NCI-H2196 treated with DMSO at 0.1 percent for 48 hours (cell line): ENCODE data around the gene SNED1.

Source experiments
- DNase-seq: peaks from one replicate; lab custom pipeline; 2025; ENCODE audit not compliant: unreplicated experiment; lab: John Stamatoyannopoulos, UW

The SNED1 gene

DNA sequence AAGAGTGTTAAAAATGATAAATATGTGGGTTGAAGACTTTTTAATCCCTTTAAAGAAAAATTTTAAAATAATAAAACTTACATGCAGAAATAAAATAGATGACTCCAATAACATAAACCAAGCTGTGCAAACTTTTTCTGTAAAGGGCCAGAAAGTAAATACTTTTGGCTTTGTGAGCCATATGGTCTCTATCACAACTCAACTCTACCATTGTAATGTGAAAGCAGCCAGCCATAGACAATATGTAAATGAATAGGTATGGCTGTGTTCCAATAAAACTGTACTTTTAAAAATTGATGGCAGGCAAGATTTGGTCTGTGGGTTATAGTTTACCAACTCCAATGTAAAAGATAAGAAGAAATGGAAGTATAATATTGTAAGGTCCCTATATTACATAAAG lies 45.2 kb downstream of the SNED1 start:
- no peak for DNase-seq

DNA sequence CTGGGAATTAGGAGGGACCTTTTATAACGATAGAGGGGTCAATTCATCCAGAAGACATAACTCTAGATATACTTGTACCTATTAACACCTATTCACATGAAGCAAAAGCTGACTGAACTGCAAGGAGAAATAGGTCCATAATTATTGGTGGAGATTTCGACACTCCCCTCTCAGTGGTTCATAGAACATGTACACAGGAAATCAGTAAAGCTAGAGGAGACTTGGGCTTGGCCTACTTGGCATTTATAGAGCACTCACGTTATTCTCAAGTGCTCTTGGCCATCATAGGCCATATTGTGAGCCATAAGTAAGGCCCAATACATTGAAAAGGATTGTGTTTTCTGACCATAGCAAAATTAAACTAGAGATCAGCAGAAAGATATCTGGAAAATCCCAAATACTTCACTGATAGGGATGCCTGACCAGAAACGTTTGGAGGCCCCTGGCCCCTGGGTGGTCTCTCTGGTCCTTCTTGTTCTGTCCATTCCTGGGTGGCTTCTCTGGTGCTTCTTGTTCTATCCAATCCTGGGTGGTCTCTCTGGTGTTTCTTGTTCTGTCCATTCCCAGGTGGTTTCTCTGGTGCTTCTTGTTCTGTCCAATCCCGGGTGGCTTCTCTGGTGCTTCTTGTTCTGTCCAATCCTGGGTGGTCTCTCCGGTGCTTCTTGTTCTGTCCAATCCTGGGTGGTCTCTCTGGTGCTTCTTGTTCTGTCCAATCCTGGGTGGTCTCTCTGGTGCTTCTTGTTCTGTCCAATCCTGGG lies 49.0 kb downstream of the SNED1 start:
- DNase-seq: no peak

DNA sequence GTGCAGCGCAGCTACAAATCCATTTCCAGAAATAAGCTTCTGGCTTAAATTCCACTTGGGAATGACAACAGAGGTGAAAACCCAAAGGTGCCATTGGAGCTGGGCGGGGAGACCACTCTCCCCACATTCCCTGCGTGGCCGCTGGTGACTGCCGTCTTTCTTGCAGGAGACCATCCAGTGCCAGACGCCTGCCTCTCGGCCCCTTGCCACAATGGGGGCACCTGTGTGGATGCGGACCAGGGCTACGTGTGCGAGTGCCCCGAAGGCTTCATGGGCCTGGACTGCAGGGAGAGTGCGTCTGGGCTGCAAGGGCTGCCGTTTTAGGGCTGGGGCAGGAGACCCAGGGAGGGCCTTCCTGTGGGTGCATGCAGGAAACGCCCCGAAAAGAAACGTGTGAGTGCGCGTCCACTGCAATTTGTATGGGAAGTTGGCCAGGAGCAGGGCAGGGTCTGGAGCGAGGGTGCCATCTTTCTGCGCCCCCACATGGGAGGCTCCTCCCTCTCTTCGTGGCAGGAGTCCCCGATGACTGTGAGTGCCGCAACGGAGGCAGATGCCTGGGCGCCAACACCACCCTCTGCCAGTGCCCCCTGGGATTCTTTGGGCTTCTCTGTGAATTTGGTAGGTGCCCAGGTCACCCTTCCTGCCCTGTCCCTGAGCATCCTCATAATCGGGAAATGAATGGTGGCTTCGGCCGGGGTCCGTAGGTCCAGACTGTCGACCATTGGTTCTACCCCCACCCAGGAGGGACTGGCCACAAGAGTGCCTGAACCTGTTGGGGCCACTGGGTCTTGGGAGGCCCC lies 49.9 kb downstream of the SNED1 start:
- DNase-seq: no peak

DNA sequence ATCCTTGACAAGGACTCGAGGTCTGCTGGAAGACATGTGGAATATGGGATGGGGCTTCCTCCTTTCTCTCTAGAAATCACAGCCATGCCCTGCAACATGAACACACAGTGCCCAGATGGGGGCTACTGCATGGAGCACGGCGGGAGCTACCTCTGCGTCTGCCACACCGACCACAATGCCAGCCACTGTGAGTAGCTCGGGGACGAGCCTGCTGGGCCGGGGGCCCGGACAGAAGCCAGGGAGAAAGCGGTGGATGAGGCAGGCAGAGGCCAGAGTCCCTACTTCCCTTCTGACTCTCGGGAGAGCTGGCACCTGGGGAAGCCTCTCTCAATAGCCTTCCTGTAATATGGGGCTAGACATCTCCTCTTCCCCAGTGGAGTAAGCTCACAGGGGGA lies 50.5 kb downstream of the SNED1 start:
- DNase-seq: no peak

DNA sequence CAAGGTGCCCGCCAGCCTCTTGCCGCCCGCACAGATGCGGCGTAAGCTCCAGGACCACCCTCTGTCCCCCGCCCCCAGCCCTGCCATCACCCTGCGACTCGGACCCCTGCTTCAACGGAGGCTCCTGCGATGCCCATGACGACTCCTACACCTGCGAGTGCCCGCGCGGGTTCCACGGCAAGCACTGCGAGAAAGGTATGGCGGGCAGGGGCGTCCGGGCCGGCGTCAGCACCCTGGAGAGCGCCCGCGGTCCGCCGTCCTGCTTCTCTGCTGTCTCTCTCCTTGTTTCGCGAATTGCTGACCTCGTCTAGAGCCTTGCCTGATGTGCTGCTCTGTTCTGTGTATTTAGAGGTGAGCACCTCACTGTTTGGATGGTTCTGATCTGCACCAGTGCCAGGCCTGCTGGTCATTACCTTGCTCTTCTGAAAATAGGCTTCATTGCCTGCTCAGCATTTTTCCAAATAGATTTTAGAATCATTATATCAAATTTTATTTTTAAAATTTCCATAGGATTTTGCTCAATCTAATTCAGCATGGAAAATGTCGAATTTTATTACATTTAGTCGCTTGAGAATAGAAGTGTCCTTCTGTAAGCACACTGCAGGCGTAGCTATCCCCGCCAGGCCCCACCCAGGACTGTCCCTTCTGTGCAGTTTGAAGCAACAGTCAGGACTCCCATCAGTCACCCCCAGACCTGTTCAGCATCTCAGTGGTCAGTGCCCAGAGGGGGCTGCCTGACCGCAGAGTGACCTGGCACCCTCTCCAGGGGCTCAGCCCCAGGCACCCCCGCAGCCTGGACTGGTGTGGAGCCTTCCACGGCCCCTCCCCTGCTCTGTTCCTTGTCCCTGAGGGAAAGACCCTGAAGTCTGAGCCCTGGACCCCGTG lies 51.6 kb downstream of the SNED1 start:
- DNase-seq: no peak

DNA sequence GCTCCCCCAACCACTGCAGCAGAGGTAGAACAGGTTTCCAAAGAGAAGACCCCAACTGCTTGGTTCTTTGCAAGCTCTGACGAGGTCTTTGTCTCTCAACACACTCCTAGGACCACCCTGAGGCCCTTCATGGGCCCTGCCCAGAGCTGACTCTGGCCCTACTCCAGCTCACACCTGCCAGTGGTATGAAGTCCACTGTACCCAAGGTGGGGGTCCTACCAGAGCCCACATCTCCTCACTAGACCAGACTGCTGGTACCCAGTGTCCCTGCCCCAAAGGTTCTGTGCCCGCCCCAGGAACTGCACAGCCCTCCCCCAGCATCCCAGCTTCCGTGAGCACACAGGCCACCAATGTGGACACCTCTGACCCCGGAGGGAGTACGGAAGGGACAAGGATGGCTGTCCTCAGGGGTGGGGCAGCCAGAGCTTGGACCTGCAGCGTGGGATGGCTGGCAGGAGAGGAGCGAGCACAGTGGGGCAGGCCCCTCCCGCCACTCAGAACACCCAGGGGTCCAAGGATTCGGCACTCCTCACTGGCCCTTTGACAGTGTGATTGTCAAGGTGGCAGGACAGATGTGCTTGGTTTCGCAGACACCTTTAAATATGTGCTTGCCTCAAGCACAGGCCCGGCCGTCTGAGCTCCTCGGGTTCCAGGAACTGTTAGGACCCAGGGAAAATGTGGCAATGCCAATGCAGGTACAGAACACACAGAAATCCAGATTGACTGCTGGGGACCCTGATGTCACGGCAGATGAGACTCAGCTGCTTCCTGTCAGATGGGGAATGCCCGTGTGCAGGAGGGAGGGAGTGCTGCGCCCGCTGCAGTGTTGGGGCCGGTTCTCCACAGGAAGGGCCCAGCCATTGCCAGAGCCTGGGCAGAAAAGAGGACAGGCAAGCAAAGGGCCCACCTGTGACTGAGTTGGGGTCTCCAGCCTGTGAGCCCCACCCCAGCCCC lies 52.5 kb downstream of the SNED1 start:
- DNase-seq: no peak

DNA sequence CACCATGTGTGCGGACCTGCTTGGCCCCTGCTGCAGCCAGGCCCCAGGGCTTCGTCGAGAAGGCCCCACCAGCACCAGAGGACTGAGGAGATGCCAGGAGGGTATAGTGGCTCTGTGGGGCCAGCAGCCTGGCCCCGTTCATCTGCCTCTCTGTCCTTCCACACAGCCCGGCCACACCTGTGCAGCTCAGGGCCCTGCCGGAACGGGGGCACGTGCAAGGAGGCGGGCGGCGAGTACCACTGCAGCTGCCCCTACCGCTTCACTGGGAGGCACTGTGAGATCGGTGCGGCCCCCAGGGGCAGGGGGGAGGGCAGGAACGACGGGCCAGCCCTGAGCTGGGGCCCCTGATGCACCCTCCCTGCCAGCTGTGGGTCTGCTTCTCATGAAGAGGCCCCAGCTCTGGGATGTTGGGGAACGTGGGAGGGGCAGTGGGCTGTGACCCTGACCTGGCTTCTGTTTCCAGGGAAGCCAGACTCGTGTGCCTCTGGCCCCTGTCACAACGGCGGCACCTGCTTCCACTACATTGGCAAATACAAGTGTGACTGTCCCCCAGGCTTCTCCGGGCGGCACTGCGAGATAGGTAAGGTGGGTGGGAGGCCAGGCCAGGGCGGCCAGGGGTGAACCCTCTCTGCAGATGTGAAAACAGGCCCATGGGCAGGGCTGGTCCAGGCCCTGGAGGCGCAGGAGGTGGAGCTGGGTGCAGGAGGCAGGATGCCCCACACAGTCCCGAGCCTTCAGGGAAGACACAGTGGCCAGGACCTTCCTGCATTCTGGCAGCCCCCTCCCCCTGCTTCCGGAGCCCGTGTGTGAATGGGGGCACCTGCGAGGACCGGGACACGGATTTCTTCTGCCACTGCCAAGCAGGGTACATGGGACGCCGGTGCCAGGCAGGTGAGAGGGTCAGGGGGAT lies 53.4 kb downstream of the SNED1 start:
- no peak for DNase-seq

DNA sequence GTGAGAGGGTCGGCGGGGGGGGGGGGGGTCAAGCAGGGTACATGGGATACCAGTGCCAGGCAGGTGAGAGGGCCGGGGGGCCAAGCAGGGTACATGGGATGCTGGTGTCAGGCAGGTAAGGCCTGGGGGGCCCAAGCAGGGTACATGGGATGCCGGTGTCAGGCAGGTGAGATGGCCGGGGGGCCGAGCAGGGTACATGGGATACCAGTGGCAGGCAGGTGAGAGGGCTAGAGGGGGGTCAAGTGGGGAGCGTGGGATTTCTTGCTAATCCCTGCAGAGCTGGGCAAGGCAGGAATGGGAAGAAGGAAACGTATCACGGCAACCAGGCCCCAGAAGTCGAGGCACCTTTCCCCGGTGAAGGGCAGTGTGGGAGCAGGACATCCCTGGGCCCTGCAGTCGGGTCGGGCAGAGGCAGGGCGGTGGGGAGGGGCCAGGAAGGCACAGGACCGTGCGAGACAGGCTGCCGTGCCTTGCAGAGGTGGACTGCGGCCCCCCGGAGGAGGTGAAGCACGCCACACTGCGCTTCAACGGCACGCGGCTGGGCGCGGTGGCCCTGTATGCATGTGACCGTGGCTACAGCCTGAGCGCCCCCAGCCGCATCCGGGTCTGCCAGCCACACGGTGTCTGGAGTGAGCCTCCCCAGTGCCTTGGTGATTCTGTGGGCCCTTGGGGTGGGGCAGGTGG lies 54.4 kb downstream of the SNED1 start:
- no peak for DNase-seq

DNA sequence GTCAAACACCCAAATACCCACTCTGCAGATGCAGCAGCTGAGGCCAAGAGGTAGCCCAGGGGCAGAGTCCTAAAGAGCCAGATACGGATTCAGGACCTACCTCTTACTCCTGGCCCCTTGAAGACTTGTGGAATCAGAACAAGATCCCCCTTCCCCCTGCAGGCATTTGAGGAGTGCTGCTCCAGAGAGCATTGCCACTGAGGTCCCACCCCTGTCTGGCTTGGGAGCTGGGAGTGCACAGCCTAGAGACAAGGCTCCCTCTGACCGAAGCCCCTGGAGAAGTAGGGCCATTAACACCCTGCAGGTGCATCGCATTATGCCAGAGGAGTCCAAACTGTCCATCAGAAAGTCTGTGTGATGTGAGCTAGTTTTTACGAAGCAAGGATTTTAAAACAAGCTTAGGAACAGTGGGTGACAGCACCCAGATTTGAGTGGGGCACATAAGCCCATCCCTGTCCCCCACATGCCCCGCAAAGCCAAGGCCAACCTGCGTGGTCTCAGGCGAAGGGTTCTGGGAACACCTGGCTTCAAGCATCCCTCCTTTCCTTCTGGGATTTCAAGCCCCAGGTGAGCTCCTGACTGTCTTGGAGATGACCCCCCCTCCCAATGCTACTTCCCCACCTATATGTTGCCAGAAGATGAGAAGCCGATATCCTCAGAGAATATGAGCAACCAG lies 55.3 kb downstream of the SNED1 start:
- no peak for DNase-seq

DNA sequence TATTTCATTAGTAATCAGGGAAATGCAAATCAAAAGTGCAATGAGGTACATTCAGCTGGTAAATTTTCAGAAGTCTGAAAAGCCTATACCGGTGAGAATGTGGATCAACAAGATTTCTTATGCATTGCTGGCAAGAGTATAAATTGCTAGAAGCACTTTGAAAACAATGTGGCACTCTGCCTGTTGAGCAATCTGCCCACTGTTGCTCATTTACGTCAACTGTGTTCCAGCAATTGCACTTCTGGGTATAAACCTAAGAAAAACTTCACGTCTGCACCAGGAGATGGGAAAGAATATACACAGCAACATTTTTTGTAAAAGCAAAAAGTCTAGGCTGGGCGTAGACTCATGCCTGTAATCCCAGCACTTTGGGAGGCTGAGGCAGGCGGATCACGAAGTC lies 62.9 kb downstream of the SNED1 start:
- DNase-seq: no peak

DNA sequence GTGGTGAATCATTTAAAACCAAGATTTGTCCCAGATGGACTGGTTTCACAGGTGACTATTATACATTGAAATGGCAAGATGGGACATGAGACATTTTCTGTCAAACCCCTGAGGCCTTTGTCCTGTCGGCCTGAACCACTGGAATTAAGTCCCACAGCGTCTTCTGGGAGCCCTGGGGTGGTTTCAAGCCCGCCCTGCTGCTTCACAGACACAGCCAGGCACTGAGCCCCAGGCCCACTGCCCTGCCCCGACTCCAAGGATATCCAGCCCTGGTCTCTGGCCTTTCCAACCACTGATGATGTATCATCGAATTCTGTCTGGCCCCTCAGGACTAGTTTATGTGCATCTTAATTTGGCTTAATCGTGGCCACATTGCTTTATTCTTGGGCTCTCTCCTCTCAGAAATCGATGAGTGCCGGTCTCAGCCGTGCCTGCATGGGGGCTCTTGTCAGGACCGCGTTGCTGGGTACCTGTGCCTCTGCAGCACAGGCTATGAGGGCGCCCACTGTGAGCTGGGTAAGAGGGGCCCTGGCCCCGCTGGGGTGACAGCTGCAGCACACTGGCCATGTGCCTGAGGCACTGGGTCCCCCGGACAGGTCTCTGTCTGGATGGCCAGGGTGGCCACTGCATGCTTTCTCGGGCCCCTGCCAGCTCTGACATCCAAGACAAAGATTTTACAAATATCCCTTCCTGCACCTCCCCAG lies 64.1 kb downstream of the SNED1 start:
- DNase-seq: no peak

DNA sequence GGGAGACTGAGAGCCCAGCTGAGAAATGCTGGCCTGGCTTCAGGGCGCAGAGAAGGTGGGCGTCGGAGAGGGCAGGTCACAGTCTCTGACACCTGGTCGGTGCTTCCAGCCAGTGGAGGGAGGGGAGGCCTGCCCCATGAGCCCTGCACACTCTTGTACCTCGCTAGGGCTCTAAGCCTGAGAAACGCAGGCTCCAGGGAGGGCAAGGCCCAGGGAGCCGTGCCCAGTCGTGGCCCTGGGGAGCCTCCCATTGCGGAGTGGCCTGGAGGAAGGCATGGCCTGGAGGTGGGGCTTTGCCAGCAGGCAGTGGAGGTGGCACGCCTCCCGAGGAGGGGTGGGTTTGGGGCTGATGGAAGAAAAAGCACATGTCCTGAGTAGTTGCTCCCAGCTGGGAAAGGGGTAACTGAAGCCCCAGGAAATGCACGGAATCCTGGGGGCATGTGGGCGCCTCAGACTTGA lies 64.7 kb downstream of the SNED1 start:
- no peak for DNase-seq

DNA sequence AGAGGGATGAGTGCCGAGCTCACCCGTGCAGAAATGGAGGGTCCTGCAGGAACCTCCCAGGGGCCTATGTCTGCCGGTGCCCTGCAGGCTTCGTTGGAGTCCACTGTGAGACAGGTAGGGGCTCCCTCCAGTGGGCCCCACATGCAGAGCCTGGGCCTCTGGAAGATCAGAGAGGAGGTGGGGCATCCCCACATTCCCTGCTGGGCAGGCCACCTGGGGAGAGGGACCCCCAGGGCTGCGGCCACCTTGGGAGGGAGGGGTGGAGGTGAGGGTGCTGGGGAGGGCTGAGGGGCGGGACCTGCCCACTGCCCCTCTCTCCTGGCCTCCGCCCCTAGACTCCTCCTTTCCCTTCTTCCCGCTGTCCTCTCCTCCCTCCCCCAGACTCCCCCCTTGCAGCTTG lies 65.2 kb downstream of the SNED1 start:
- no peak for DNase-seq

DNA sequence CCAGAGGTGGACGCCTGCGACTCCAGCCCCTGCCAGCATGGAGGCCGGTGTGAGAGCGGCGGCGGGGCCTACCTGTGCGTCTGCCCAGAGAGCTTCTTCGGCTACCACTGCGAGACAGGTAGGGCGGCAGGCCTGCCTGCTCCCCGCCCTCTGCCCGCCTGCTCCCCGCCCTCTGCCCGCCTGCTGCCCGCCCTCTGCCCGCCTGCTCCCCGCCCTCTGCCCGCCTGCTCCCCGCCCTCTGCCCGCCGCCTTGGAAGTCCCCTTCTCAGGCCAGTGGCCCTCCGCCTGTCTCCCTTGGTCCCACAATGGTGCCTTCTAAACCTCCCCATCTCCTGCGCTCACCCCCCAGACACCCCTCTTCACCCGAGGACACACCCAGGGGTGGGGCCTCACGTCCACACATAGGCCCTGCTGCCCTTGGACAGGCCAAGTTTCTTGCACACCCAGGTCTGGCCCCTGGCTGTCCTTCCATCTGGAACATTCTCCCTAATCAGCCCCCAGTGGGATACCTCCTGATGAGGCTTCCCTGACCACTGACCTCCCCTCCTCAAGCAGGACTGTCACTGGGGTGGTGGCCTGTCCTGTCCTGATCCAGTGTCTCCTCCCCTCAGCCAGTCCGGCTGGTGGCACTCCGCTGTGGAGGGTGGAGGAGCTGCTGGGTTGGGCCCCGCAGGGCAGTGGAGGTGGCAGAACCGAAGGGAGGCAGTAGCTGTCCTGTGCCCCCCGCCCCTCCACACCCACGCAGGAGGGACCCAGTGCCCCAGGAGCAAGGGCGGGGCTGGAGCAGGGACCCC lies 65.8 kb downstream of the SNED1 start:
- peak; percentile 35 for DNase-seq

DNA sequence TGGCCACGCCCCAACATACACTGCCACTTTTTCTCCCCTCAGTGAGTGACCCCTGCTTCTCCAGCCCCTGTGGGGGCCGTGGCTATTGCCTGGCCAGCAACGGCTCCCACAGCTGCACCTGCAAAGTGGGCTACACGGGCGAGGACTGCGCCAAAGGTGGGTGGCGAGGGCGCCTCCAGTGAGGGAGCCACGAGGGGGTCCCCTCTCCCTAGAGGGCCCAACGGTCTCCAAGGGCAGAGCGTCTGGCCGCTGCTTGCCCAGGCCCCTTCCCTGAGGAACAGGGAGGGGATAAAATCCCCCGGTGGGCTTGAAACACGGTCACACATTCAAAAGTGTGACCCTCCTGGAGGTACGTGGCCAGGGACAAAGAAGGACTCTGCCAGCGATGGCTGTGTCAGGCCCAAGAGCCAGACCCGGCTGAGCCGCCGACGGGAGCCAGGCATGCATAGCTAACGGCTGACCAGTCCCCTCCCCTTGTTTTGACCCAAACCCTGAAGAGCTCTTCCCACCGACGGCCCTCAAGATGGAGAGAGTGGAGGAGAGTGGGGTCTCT lies 66.5 kb downstream of the SNED1 start:
- no peak for DNase-seq

DNA sequence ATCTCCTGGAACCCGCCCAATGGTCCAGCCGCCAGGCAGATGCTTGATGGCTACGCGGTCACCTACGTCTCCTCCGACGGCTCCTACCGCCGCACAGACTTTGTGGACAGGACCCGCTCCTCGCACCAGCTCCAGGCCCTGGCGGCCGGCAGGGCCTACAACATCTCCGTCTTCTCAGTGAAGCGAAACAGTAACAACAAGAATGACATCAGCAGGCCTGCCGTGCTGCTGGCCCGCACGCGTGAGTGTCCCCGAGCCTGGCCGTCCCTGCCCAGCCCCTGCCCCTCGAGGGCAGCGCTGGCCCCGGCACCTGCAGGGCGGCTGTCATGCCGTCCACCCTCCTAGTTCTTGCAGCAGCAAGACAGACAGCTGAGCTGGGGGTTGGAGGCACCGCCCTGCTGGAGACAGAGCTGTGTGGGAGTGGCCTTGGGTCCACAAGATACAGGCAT lies 67.0 kb downstream of the SNED1 start:
- DNase-seq: no peak
